Thymus (tissue), 11 donors: ENCODE measurements around the gene RIPK4. TPM values are rescaled to one million over a fixed set of nuclear protein-coding genes. Genes with fewer than 3 reads are reported as not detected.
"Not testable (repeated sequence)": the region's sequence is repeated elsewhere in the genome, so short reads cannot be mapped to it uniquely, and the experiment has no call there.

ENCODE experiments used
- DNase-seq, 9 donors: peaks; one replicate each; pipeline ENCODE4 v3.0.0-alpha.2; 2013; ENCODE audit warnings: low spot score in 9 of 9, low read depth in 6 of 9, missing footprints in 1 of 9
- H3K27ac ChIP-seq, 2 donors: one replicate each; pipeline ENCODE4 v1.5.1; 2013; ENCODE audit warnings: control low read depth in 1 of 2, low read depth in 1 of 2, low read length in 1 of 2, mild to moderate bottlenecking in 1 of 2, moderate library complexity in 1 of 2
- H3K27me3 ChIP-seq, 2 donors: one replicate each; pipeline ENCODE4 v1.5.1; 2013; ENCODE audit warnings: low read length in 1 of 2; ENCODE audit not compliant: control insufficient read depth in 2 of 2, insufficient read depth in 1 of 2
- H3K36me3 ChIP-seq, 2 donors: one replicate each; pipeline ENCODE4 v1.5.1; 2013; ENCODE audit warnings: low read length in 1 of 2, mild to moderate bottlenecking in 1 of 2, moderate library complexity in 1 of 2; ENCODE audit not compliant: control insufficient read depth in 2 of 2, insufficient read depth in 2 of 2
- H3K4me1 ChIP-seq, 2 donors: one replicate each; pipeline ENCODE4 v1.5.1; 2013; ENCODE audit warnings: low read length in 2 of 2; ENCODE audit not compliant: control insufficient read depth in 2 of 2, insufficient read depth in 2 of 2
- H3K4me3 ChIP-seq, 2 donors: one replicate each; pipeline ENCODE4 v1.5.1; 2013; ENCODE audit warnings: low read length in 2 of 2, control low read depth in 1 of 2, mild to moderate bottlenecking in 1 of 2
- H3K9me3 ChIP-seq, 2 donors: one replicate each; pipeline ENCODE4 v1.5.1; 2013; ENCODE audit warnings: low read length in 1 of 2, mild to moderate bottlenecking in 1 of 2; ENCODE audit not compliant: control insufficient read depth in 2 of 2, insufficient read depth in 1 of 2
- WGBS: extraction: QIAGEN DNeasy Blood & Tissue Kit; methylation state at CpG from one replicate; pipeline ENCODE4 v1.1.7; 2013; 5-methylcytosine and 5-hydroxymethylcytosine counted together
- polyA plus RNA-seq: library from polyadenylated mRNA; stranded (reverse); fragments of 200-250 nt; gene quantifications from one replicate; pipeline ENCODE4 v1.2.3, GENCODE V29; 2013
- total RNA-seq: library from RNA; stranded (reverse); fragments of 120-200 nt; gene quantifications from one replicate; pipeline ENCODE4 v1.2.4, GENCODE V29; 2013
- donor health status: healthy.

Gene RIPK4
- total and polyA plus RNA-seq, 2 donors, result 9.3 to 12.6 TPM

DNA sequence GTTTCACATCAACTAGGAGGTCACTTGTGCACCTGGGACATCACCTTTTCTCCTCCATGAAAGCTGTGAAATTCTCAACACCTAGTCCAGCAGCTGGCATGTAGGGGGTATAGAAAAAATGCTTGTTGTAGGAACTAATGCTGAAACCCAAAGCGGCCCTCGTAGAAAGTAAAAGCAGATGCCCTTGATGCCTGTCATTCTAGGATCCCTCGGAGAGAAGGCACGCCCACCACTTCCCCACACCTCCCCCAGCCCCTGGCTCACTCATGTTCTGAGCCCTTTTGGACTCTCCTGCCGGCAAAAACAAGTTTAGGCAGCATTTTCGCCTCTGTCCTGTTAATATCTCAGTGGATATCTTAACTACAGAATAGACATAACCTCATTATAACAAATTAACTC, 36.5 kb downstream of the RIPK4 start:
- Histone ChIP-seq H3K36me3 (no peaks in the 10 kb centered on the region), H3K9me3 (peaks cover under 1 to 3% of the 10 kb centered on the region in 2 donors), H3K4me3 (no peak overlapping the region), H3K4me1 (peaks cover 0 to 15% of the 10 kb centered on the region in 2 donors), H3K27ac (no peak overlapping the region), H3K27me3 (peaks cover 15 to 69% of the 10 kb centered on the region in 2 donors)
- no peak for DNase-seq
- 46% methylated on average over 6 of the region's 6 CpGs for whole genome bisulfite sequencing

DNA sequence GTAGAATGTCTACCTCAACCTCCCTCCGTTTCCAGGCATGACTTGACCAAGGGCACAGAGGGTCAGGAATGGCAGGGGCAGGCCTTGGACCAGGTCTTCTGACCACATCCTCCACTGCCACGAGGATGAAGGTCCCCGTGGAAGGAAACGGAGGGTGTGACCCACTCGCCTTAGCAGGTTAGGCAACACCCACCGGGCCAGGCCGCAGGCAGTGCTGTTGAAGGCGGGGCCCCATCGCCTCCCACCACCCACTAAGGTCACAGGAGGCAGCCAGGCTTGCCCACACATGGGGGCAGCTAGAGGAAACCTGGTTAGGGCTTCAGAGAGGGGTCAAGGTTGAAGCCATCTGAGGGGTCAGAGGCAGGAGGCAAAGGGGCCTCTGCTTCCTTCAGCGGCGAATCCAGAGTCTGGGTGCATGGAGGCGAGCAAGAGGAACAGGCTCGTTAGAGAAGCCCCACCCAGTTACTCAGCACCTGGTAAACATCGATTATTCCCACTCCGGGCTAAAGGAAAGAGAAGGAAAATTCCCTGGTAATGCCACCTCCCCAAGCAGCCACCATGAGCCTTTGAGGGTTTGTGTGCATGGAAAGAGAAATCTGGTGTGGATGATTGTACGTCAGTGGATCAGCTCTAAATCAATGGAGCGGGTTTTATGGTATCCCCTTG, 37.0 kb downstream of the RIPK4 start:
- H3K4me1 ChIP-seq, result peaks cover 0 to 15% of the 10 kb centered on the region in 2 donors
- H3K9me3 ChIP-seq, result peaks cover 0 to 3% of the 10 kb centered on the region in 2 donors
- H3K27ac ChIP-seq, result no peak overlapping the region
- peaks cover 16 to 72% of the 10 kb centered on the region in 2 donors for H3K27me3 ChIP-seq
- WGBS, result 77% methylated on average over 17 of the region's 17 CpGs
- H3K36me3 ChIP-seq, result no peaks in the 10 kb centered on the region
- H3K4me3 ChIP-seq, result no peak overlapping the region
- no peak for DNase-seq

DNA sequence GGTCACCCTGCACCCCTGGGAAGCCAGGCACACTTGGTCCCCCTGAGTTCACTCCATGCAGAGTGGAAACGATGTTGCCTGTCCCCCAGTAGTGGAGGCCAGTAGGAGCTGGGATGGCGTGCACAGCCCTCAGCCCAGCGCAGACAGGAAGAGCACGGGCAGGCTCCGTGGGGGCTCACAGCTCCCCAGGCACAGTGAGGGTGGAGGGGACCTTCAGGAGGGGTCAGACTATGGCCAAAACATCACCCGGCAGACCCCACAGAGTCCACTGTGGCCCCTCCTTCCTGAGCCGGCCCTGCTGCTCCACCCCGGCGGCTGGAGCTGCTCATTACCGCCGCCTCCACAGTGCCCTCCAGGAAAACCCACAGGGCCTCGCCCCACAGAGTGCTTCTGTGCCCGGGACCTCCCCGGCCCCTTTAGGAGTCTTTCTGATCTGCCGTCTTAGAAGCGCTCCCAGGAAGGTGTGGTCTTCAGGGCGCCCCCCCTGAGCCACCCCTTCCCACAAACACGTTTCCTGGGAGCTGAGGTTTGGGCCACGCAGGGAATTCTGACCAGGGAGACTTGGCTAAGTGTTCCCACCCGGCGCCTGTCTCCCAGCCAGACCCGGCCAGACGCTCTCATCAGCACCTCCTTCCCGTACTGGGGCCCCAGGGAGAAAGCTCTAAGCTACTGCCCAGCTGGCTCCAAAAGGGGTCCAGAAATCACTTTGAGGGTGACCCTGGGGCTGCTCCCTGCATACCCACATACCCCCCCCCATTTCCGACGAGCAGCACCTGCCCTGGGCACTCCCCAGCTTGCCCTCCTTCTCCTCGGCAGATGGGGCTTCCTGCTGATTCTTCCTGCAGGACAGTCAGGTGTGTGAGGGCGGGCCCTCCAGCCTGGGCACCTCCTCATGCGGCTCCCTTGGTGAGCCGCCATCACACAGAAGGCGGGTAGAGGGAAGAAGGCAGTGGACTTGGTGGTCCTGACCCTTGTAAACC, 38.8 kb downstream of the RIPK4 start:
- no peak overlapping the region for H3K27ac ChIP-seq
- WGBS, result 83% methylated on average over 31 of the region's 31 CpGs

DNA sequence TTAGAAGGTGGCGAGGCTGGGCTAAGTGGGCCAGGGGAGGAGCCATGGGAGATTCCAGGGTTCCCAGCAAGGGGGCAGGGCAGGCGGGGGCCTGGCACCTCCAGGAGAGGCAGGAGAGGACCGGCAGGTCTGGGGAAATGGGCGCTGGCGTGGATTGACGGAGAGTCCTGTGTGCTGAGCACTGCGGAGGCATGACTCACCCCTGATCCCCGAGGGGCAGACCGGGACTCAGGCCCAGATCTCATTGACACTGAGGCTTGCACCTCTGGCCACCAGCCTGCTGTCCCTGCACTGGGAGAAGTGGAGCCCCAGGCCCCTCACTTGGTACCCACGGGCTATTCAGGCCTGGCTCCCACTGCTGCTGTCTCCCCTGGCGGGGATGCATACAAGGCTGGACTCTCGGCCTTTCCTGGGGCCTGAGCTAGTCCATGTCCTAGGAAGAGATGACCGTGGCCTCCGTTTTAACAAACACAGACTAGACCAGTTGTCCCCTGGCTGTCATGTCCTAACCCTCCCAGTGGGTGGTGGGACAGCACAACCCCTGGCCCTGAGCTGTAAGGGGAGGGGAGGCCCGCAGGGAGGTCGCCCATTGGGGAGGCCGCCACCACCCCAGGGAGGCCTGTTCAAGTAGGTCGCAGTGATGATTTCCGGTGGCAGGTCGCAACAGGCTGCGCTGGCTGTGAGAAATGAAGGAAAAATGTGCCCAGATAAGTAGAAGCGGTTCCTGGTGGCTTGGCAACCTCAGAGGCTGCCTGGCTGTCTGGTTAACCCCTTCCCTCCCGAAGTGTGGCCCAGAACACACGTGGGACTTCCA, 39.7 kb downstream of the RIPK4 start:
- 82% methylated on average over 24 of the region's 24 CpGs for WGBS
- Histone ChIP-seq H3K27me3 (peaks cover 18 to 82% of the 10 kb centered on the region in 2 donors), H3K9me3 (no peaks in the 10 kb centered on the region), H3K4me3 (no peak overlapping the region), H3K4me1 (peaks cover 0 to 15% of the 10 kb centered on the region in 2 donors), H3K27ac (peak overlapping the region in 1 of 2 donors; percentile 26), H3K36me3 (no peaks in the 10 kb centered on the region)
- DNase-seq, result peak in 1 of 9 donors; percentile 20

More for the DNA sequence above, 38.8 kb downstream of the RIPK4 start:
- no peaks in the 10 kb centered on the region for H3K9me3 ChIP-seq
- H3K4me1 ChIP-seq, result peaks cover 0 to 15% of the 10 kb centered on the region in 2 donors
- H3K36me3 ChIP-seq, result no peaks in the 10 kb centered on the region
- H3K27me3 ChIP-seq, result peaks cover 18 to 75% of the 10 kb centered on the region in 2 donors
- H3K4me3 ChIP-seq, result no peak overlapping the region
- no peak for DNase-seq

DNA sequence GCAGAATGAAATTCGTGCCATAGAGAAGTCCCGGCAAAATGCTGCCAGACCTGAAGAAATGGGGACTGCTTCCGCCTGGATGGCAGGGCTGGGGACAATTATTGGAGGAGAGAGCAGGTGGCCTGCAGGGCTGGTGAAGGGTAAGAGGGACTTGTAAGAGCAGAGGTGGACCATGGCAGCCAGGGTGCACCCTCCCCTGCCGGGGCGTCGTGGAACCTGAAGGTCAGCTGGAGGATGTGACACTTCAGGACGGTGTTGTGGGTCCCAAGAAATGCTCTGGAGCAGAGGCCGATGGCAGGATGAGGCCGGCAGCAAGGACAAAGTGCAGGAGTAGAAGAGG, 40.3 kb downstream of the RIPK4 start:
- Histone ChIP-seq H3K4me1 (peaks cover 0 to 15% of the 10 kb centered on the region in 2 donors), H3K9me3 (no peaks in the 10 kb centered on the region), H3K36me3 (no peaks in the 10 kb centered on the region), H3K27ac (no peak overlapping the region), H3K4me3 (no peak overlapping the region), H3K27me3 (peaks cover 18 to 84% of the 10 kb centered on the region in 2 donors)
- no peak for DNase-seq
- WGBS, result 81% methylated on average over 9 of the region's 9 CpGs

DNA sequence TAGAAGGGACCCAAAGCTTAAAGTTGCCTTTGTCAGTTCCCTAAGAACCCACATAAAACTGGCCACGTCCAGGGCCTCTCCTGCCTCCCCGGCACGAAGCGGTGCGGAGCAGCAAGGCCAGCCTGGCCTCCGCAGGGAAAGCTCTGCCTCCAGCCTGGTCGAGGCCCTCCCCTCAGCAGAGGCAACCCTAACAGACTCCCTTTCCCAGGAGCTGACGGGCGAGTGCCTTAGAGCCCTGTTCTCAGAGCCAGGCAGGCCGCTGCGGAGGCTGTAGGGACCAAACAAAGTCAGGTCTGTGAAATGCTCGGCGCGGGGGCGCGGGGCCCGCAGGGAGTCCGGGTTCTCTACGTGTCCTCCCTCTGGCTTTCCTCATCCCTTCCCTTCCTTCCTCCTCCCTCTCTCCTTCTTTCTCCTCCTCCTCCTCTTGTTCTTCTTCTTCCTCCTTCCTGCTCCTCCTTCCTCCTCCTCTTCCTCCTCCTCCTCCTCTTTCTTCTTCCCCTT, 40.7 kb downstream of the RIPK4 start:
- Histone ChIP-seq H3K27me3 (peaks cover 18 to 84% of the 10 kb centered on the region in 2 donors), H3K36me3 (no peaks in the 10 kb centered on the region), H3K9me3 (no peaks in the 10 kb centered on the region), H3K27ac (no peak overlapping the region), H3K4me1 (peaks cover 0 to 15% of the 10 kb centered on the region in 2 donors), H3K4me3 (no peak overlapping the region)
- WGBS, result 24% methylated on average over 19 of the region's 19 CpGs
- no peak for DNase-seq

DNA sequence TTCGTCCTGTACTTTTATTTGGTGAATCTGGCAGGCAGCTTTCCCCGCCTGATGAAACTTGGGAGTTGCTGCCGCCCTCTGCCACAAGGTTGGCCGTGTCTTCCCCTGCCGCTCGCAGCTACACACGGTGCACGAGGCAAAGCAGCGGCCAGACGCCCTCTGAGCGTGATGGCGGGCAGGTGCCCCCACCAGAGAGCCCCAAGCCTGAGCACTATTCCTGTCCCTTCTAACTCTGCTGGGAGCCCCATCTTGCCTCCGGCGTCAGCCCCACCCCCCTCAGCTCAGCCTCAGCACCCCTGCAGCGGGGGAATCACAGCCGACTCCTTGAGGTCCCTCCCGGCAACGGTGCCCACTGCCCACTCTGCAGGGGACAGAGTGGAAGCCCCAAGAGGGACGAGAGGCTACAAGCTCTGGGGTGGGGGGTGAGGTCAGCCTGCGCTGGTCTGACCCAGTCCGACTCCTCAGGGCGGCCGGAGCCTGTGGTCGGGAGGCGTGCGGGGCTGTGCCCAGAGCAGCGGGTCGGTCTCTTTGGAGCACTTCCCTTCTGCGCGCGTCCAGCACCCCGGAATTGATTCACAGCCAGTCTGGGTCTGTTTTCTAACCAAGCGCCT, 41.3 kb downstream of the RIPK4 start:
- Histone ChIP-seq H3K27me3 (peaks cover 18 to 89% of the 10 kb centered on the region in 2 donors), H3K9me3 (no peaks in the 10 kb centered on the region), H3K27ac (no peak overlapping the region), H3K4me3 (no peak overlapping the region), H3K4me1 (peaks cover 0 to 15% of the 10 kb centered on the region in 2 donors), H3K36me3 (no peaks in the 10 kb centered on the region)
- DNase-seq, result no peak
- 9% methylated on average over 33 of the region's 33 CpGs for WGBS

DNA sequence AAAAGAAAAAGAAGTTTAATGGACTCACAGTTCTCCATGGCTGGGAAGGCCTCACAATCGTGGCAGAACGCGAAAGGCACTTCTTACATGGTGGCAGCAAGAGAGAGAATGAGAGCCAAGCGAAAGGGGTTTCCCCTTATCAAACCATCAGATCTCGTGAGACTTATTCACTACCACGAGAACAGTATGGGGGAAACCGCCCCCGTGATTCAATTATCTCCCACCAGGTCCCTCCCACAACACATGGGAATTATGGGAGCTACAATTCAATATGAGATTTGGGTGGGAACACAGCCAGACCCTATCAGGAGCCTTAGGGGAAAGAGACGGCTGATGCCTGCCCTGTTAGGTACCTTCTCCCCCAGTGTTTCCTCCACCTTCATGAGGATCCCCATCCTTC, 43.0 kb downstream of the RIPK4 start:
- H3K27me3 ChIP-seq, result peaks cover 18 to 84% of the 10 kb centered on the region in 2 donors
- not testable (repeated sequence) for H3K36me3 ChIP-seq, H3K4me1 ChIP-seq, H3K27ac ChIP-seq, H3K9me3 ChIP-seq, DNase-seq, H3K4me3 ChIP-seq
- 79% methylated on average over 9 of the region's 9 CpGs for WGBS
